ENCODE data around the gene ABCD2. TPM values are rescaled to one million over a fixed set of nuclear protein-coding genes. Genes with fewer than 3 reads are reported as not detected.
"Not testable (repeated sequence)": the region's sequence is repeated elsewhere in the genome, so short reads cannot be mapped to it uniquely, and the experiment has no call there.

ABCD2 gene
- total RNA-seq, 2 experiments from 2014 or later: 2.1 to 2.3 TPM

DNA sequence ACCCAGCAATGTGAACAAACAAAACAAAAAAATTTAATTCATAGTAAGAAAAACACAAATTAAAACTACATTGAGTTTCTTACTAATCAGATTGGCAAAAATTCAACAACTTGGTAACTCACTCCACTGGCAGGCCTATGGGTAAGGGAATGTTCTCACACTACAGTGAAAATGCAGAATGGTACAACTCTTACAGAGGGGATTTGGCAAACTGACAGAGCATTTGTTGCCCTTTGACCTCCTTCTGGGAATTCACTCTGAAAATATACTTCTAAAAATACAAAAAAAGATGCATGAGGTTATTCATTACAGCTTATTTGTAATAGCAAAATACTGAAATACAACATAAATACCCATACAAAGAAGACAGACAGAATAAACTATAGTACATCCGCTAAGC lies 32.8 kb downstream of the ABCD2 start:
- CTCF ChIA-PET: interaction anchor here (0.6 to 1.9 kb wide), 3 partner anchors 19 to 399 kb away, joined by 3 to 5 read pairs (median 4); no protein-coding TSS in a partner anchor
- Mint-ChIP-seq H3K27ac (no peak overlapping the region), H3K4me3 (no peak overlapping the region), H3K9me3 (ENCODE audit: low read depth) (no peaks in the 10 kb centered on the region), H3K4me1 (peaks cover 2% of the 10 kb centered on the region), H3K36me3 (ENCODE audit: low read depth) (peaks cover 7% of the 10 kb centered on the region), H3K27me3 (no peaks in the 10 kb centered on the region)
- intact Hi-C loops (cut with DNase I, micrococcal nuclease): loop anchor here (1.0 to 10.0 kb wide), 4 partner anchors 105 to 518 kb away; partner anchors contain the start of gene SLC2A13 (in 1 of the 2)
- no peak for ATAC-seq
- POLR2A ChIA-PET: no interaction called here
- no peak for DNase-seq

DNA sequence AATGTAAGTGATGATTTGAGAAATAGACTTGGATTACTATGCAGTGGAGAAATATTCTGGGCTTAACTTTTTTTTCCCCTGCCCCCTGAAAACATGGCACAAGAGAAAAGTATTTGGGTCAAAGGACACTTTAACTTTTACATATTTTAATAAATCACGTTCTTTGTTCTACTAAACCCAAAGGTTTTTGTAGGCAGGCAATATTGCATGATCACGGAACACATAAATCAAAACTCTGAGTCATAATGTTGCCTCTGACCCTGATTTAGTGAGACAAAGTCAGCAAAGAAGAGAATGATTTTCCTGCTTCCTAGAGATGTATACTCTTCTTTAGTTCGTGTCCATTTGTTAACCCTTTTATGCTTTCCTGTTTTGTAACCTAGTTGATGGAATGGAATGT lies 38.0 kb downstream of the ABCD2 start:
- Mint-ChIP-seq H3K9me3 (ENCODE audit: low read depth) (no peaks in the 10 kb centered on the region), H3K4me3 (no peak overlapping the region), H3K27ac (no peak overlapping the region), H3K4me1 (no peaks in the 10 kb centered on the region), H3K36me3 (ENCODE audit: low read depth) (peaks cover 10% of the 10 kb centered on the region), H3K27me3 (no peaks in the 10 kb centered on the region)
- ATAC-seq (no peak), DNase-seq (no peak)
- CTCF ChIA-PET: no interaction called here
- POLR2A ChIA-PET: no interaction called here
- intact Hi-C loops (cut with DNase I, micrococcal nuclease): loop anchor here in 1 of 2 experiments (10.0 kb wide), 1 partner anchor 523 kb away; the partner anchor contains the start of gene SLC2A13

- DNase-seq (no peak), ATAC-seq (no peak)
- Mint-ChIP-seq H3K4me3 (no peak overlapping the region), H3K36me3 (ENCODE audit: low read depth) (peaks cover 20% of the 10 kb centered on the region), H3K27me3 (no peaks in the 10 kb centered on the region), H3K9me3 (ENCODE audit: low read depth) (no peaks in the 10 kb centered on the region), H3K27ac (no peak overlapping the region), H3K4me1 (peaks cover 6% of the 10 kb centered on the region)
- ChIA-PET CTCF (interaction anchor here (1.2 kb wide), 1 partner anchor 47 kb away, joined by 3 read pairs; no protein-coding TSS in a partner anchor), POLR2A (no interaction called here)
- intact Hi-C loops (cut with DNase I, micrococcal nuclease): no loop called here
Measured at GRCh38 chr12:39575498-39575875, 44.1 kb downstream of the ABCD2 start.

- H3K27ac Mint-ChIP-seq: no peak overlapping the region
- POLR2A ChIA-PET: no interaction called here
Measured at GRCh38 chr12:39574785-39575497, 44.7 kb downstream of the ABCD2 start.

GRCh38 chr12:39574378-39574777 lies 45.2 kb downstream of the ABCD2 start:
- no peaks in the 10 kb centered on the region for H3K9me3 Mint-ChIP-seq (ENCODE audit: low read depth)
- H3K4me1 Mint-ChIP-seq: peaks cover 6% of the 10 kb centered on the region
- no peaks in the 10 kb centered on the region for H3K27me3 Mint-ChIP-seq
- CTCF ChIA-PET: interaction anchor here (0.5 to 1.3 kb wide), 2 partner anchors 28 to 226 kb away, joined by 3 to 5 read pairs; no protein-coding TSS in a partner anchor
- POLR2A ChIA-PET: no interaction called here
- intact Hi-C loops (cut with DNase I, micrococcal nuclease): no loop called here
- ATAC-seq (no peak), DNase-seq (no peak)
- H3K4me3 Mint-ChIP-seq: no peak overlapping the region
- H3K36me3 Mint-ChIP-seq (ENCODE audit: low read depth): peaks cover 31% of the 10 kb centered on the region
- no peak overlapping the region for H3K27ac Mint-ChIP-seq

More at GRCh38 chr12:39574785-39575497, 44.7 kb downstream of the ABCD2 start:
- DNase-seq: no peak
- Mint-ChIP-seq H3K27me3 (no peaks in the 10 kb centered on the region), H3K4me1 (peaks cover 6% of the 10 kb centered on the region), H3K36me3 (ENCODE audit: low read depth) (peaks cover 26% of the 10 kb centered on the region), H3K4me3 (no peak overlapping the region), H3K9me3 (ENCODE audit: low read depth) (no peaks in the 10 kb centered on the region)
- CTCF ChIA-PET: interaction anchor here (1.2 to 1.3 kb wide), 2 partner anchors 28 to 47 kb away, joined by 3 read pairs; no protein-coding TSS in a partner anchor
- no peak for ATAC-seq
- intact Hi-C loops (cut with DNase I, micrococcal nuclease): no loop called here

DNA sequence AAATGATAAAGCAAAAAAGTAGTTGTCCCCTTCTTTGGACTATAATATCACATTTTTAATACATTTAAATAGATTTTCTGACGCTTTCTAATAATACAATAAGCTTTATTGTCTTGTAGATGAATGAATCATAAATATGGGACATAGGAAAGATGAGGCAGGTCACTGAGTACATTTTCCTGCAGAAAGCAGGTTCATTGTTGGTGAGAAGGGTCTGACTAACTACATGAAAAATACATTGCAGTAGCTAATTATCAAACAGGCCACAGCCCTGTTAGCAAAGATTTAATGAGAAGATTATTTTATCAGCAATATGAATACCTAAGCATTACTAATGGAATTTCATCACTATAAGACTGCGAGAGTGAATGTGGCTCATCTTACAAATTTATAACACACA lies 45.6 kb downstream of the ABCD2 start:
- H3K27me3 Mint-ChIP-seq: no peaks in the 10 kb centered on the region
- intact Hi-C loops (cut with DNase I, micrococcal nuclease): no loop called here
- no peak overlapping the region for H3K4me3 Mint-ChIP-seq
- peaks cover 6% of the 10 kb centered on the region for H3K4me1 Mint-ChIP-seq
- DNase-seq (no peak), ATAC-seq (no peak)
- ChIA-PET POLR2A (no interaction called here), CTCF (interaction anchor here (0.5 to 1.3 kb wide), 3 partner anchors 27 to 225 kb away, joined by 3 to 5 read pairs (median 3); no protein-coding TSS in a partner anchor)
- no peaks in the 10 kb centered on the region for H3K9me3 Mint-ChIP-seq (ENCODE audit: low read depth)
- peaks cover 31% of the 10 kb centered on the region for H3K36me3 Mint-ChIP-seq (ENCODE audit: low read depth)
- no peak overlapping the region for H3K27ac Mint-ChIP-seq

GRCh38 chr12:39572551-39572950 lies 47.1 kb downstream of the ABCD2 start:
- intact Hi-C loops (cut with DNase I, micrococcal nuclease): no loop called here
- H3K27me3 Mint-ChIP-seq: no peaks in the 10 kb centered on the region
- DNase-seq: no peak
- CTCF ChIA-PET: no interaction called here
- no peak overlapping the region for H3K27ac Mint-ChIP-seq
- no peak for ATAC-seq
- peaks cover 6% of the 10 kb centered on the region for H3K4me1 Mint-ChIP-seq
- POLR2A ChIA-PET: no interaction called here
- no peak overlapping the region for H3K4me3 Mint-ChIP-seq
- H3K36me3 Mint-ChIP-seq (ENCODE audit: low read depth): peaks cover 39% of the 10 kb centered on the region
- no peaks in the 10 kb centered on the region for H3K9me3 Mint-ChIP-seq (ENCODE audit: low read depth)

- H3K27ac Mint-ChIP-seq: no peak overlapping the region
- intact Hi-C loops (cut with DNase I, micrococcal nuclease): no loop called here
- H3K27me3 Mint-ChIP-seq: no peaks in the 10 kb centered on the region
- peaks cover 36% of the 10 kb centered on the region for H3K36me3 Mint-ChIP-seq (ENCODE audit: low read depth)
- H3K4me1 Mint-ChIP-seq: peaks cover 6% of the 10 kb centered on the region
- POLR2A ChIA-PET: no interaction called here
- H3K9me3 Mint-ChIP-seq (ENCODE audit: low read depth): peaks cover 6% of the 10 kb centered on the region
- CTCF ChIA-PET: interaction anchor here (0.6 to 1.0 kb wide), 2 partner anchors 12 to 25 kb away, joined by 3 read pairs; no protein-coding TSS in a partner anchor
- no peak for DNase-seq
- ATAC-seq: no peak
- H3K4me3 Mint-ChIP-seq: no peak overlapping the region
Measured at GRCh38 chr12:39571351-39571750, 48.3 kb downstream of the ABCD2 start.

DNA sequence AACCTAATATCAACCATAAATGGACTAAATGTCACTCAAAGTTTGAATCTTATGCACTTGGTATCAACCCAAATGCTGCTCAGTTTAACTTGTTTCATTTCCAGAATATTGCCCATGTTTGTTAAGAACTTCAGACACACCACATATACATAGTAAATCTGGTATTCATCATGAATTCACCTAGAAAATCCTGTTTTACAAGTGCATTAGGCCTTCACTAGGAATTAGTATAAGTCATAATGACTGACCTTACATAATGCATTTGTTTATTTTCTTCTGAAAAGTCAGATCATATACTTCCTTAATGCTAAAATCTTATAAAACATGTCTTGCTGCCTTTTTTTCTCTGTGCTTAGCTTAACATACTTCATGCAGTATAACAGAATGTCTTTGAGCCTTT lies 66.1 kb downstream of the ABCD2 start:
- intact Hi-C loops (cut with DNase I, micrococcal nuclease): no loop called here
- no peak for ATAC-seq
- DNase-seq: no peak
- POLR2A ChIA-PET: no interaction called here
- no peak overlapping the region for H3K4me3 Mint-ChIP-seq
- H3K27me3 Mint-ChIP-seq: no peaks in the 10 kb centered on the region
- peaks cover 5% of the 10 kb centered on the region for H3K9me3 Mint-ChIP-seq (ENCODE audit: low read depth)
- H3K4me1 Mint-ChIP-seq: no peaks in the 10 kb centered on the region
- H3K27ac Mint-ChIP-seq: no peak overlapping the region
- CTCF ChIA-PET: no interaction called here
- peaks cover 17% of the 10 kb centered on the region for H3K36me3 Mint-ChIP-seq (ENCODE audit: low read depth)

DNA sequence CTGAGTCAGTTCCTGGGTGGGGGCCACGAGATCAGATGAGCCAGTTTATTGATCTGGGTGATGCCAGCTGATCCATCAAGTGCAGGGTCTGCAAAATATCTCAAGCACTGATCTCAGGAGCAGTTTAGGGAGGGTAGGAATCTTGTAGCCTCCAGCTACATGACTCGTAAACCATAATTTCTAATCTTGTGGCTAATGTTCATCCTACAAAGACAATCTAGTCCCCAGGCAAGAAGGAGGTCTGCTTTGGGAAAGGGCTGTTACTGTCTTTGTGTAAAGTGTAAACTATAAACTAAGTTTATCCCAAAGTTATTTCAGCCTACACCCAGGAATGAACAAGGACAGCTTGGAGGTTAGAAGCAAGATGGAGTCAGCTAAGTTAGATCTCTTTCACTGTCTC lies 75.4 kb downstream of the ABCD2 start:
- H3K27ac Mint-ChIP-seq; DNase-seq; H3K27me3 Mint-ChIP-seq; H3K36me3 Mint-ChIP-seq (ENCODE audit: low read depth); POLR2A ChIA-PET; intact Hi-C loops (cut with DNase I, micrococcal nuclease); H3K4me1 Mint-ChIP-seq; H3K4me3 Mint-ChIP-seq; ATAC-seq; H3K9me3 Mint-ChIP-seq (ENCODE audit: low read depth): not testable (repeated sequence)
- CTCF ChIA-PET: interaction anchor here (0.7 kb wide), 1 partner anchor 10 kb away, joined by 3 read pairs; no protein-coding TSS in a partner anchor

DNA sequence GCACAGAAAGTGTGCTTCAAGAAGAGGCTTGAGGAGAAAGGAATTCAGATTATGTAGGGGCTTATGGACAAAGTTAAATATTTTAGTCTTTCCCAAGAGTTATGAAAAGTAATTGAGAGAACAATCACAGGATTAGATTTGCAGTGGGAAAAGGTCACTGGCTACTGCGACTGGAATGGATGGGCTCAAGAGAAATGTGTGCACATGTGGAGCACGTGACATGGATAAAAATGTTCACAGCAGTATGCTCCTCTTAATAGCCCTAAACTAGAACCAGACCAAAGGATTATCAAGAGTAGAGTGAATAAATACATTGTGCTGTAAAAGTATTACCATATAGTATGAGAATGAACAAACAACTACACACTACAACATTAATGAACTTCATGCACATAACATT lies 78.1 kb downstream of the ABCD2 start:
- no peaks in the 10 kb centered on the region for H3K27me3 Mint-ChIP-seq
- ChIA-PET POLR2A (no interaction called here), CTCF (no interaction called here)
- no peaks in the 10 kb centered on the region for H3K4me1 Mint-ChIP-seq
- H3K4me3 Mint-ChIP-seq: no peak overlapping the region
- no peaks in the 10 kb centered on the region for H3K9me3 Mint-ChIP-seq (ENCODE audit: low read depth)
- no peak overlapping the region for H3K27ac Mint-ChIP-seq
- intact Hi-C loops (cut with DNase I, micrococcal nuclease): no loop called here
- ATAC-seq (no peak), DNase-seq (no peak)
- no peaks in the 10 kb centered on the region for H3K36me3 Mint-ChIP-seq (ENCODE audit: low read depth)

GRCh38 chr12:39538679-39539104 lies 80.9 kb downstream of the ABCD2 start:
- intact Hi-C loops (cut with DNase I, micrococcal nuclease): loop anchor here in 1 of 2 experiments (5.0 kb wide), 1 partner anchor 154 kb away; no protein-coding TSS in a partner anchor
- Mint-ChIP-seq H3K4me1 (no peaks in the 10 kb centered on the region), H3K4me3 (no peak overlapping the region), H3K9me3 (ENCODE audit: low read depth) (no peaks in the 10 kb centered on the region), H3K27me3 (no peaks in the 10 kb centered on the region), H3K27ac (no peak overlapping the region), H3K36me3 (ENCODE audit: low read depth) (no peaks in the 10 kb centered on the region)
- CTCF ChIA-PET: no interaction called here
- no peak for DNase-seq
- ATAC-seq: no peak
- POLR2A ChIA-PET: no interaction called here
